Measurements from ENCODE around the gene ZNF354B.

DNA sequence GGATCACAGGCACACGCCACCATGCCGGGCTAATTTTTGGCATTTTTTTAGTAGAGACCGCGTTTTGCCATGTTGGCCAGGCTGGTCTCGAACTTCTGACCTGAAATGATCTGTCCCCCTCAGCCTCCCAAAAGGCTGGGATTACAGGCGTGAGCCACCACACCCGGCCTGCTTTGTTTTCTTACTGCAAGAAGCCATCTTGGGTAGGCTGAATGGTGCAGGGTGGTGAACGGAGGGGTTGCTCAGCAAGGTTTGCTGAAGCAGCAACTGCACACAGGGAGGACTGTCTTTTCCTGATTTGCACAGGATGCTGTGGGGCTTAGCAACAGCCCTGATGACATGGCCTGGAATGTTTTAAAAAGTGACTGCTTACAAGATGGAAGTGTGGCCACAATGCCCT lies 10.7 kb downstream of the ZNF354B start:
- TF ChIP-seq, protein P1, sequence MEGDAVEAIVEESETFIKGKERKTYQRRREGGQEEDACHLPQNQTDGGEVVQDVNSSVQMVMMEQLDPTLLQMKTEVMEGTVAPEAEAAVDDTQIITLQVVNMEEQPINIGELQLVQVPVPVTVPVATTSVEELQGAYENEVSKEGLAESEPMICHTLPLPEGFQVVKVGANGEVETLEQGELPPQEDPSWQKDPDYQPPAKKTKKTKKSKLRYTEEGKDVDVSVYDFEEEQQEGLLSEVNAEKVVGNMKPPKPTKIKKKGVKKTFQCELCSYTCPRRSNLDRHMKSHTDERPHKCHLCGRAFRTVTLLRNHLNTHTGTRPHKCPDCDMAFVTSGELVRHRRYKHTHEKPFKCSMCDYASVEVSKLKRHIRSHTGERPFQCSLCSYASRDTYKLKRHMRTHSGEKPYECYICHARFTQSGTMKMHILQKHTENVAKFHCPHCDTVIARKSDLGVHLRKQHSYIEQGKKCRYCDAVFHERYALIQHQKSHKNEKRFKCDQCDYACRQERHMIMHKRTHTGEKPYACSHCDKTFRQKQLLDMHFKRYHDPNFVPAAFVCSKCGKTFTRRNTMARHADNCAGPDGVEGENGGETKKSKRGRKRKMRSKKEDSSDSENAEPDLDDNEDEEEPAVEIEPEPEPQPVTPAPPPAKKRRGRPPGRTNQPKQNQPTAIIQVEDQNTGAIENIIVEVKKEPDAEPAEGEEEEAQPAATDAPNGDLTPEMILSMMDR (IDR thresholded peaks at IDR 0.05; ENCODE audit: extremely low read depth in 1 of 2, insufficient read depth in 1 of 2, low read depth in 1 of 2, low read length in 2 of 2) = no peak
- no peak for TF ChIP-seq POLR2A (IDR thresholded peaks at IDR 0.05; ENCODE audit: low read depth, low read length)
- no peak for TF ChIP-seq POLR2AphosphoS5 (IDR thresholded peaks at IDR 0.05; ENCODE audit: insufficient read depth, low read depth, low read length)
- TF ChIP-seq MYC (IDR thresholded peaks at IDR 0.05; ENCODE audit: low read depth, low read length) = no peak
- TF ChIP-seq EZH2 (IDR thresholded peaks at IDR 0.05; ENCODE audit: borderline replicate concordance, low read depth, low read length, severe bottlenecking) = no peak
